Heart right ventricle (tissue), 16 donors: ENCODE results near the gene PLEKHA7. TPM values are rescaled to one million over a fixed set of nuclear protein-coding genes. Genes with fewer than 3 reads are reported as not detected.
"Not testable (repeated sequence)": the region's sequence is repeated elsewhere in the genome, so short reads cannot be mapped to it uniquely, and the experiment has no call there.

Source experiments
- ATAC-seq, 8 donors: fragments of 200-7000 bp; cut with Tn5 transposase; one replicate each; pipeline ENCODE4 v1.9.1; 2020; ENCODE audit warnings: mild to moderate bottlenecking in 8 of 8, moderate library complexity in 8 of 8, moderate number of reproducible peaks in 1 of 8
- DNase-seq, 2 donors: peaks; one replicate each; pipeline ENCODE4 v3.0.0-alpha.2; 2020
- H3K27ac ChIP-seq, 10 donors: fragments of 200-600 bp; sonication (generic) in 2 of 10; one replicate each; pipeline versions ENCODE4 v1.5.0 to v1.8.0; 2020 to 2022; ENCODE audit warnings: mild to moderate bottlenecking in 3 of 10
- H3K27me3 ChIP-seq, 7 donors: fragments of 200-600 bp; one replicate each; pipeline ENCODE4 v1.8.0; 2021 to 2022; ENCODE audit warnings: mild to moderate bottlenecking in 2 of 7
- H3K36me3 ChIP-seq, 9 donors: fragments of 200-600 bp; sonication (generic) in 1 of 9; one replicate each; pipeline versions ENCODE4 v1.5.0 to v1.8.0; 2020 to 2022; ENCODE audit warnings: mild to moderate bottlenecking in 2 of 9
- H3K4me1 ChIP-seq, 9 donors: fragments of 200-600 bp; sonication (generic) in 1 of 9; one replicate each; pipeline versions ENCODE4 v1.5.0 to v1.8.0; 2020 to 2022; ENCODE audit warnings: mild to moderate bottlenecking in 4 of 9
- H3K4me3 ChIP-seq, 10 donors: fragments of 200-600 bp; sonication (generic) in 2 of 10; one replicate each; pipeline versions ENCODE4 v1.5.0 to v1.8.0; 2020 to 2022; ENCODE audit warnings: mild to moderate bottlenecking in 7 of 10, moderate library complexity in 2 of 10
- H3K9me3 ChIP-seq, 11 donors: fragments of 200-600 bp in 10 of 11; sonication (generic) in 2 of 11; one replicate each; pipeline versions ENCODE4 v1.5.0 to v1.8.0; 2013 to 2022; ENCODE audit warnings: mild to moderate bottlenecking in 2 of 11, control low read depth in 1 of 11, moderate library complexity in 1 of 11
- WGBS, 2 donors: extraction: QIAGEN DNeasy Blood & Tissue Kit; methylation state at CpG; one replicate each; pipeline ENCODE4 v1.1.7; 2013; ENCODE audit warnings: inconsistent platforms in 1 of 2; 5-methylcytosine and 5-hydroxymethylcytosine counted together
- intact Hi-C, 10 donors: fragments of 100-400 bp; cut with DNase I; formaldehyde crosslinking; loops; one replicate each; pipeline versions ENCODE4 v1.11.1 to v1.14.2; 2022
- long read RNA-seq, 3 donors: library from polyadenylated mRNA; unstranded; transcript quantifications; one replicate each; pipeline ENCODE4 v2.0.0, GENCODE V29; 2020 to 2021
- polyA plus RNA-seq, 2 donors: library from polyadenylated mRNA; stranded (reverse); fragments of 200-250 nt; gene quantifications; one replicate each; pipeline ENCODE4 v1.2.3, GENCODE V29; 2013
- total RNA-seq, 10 donors: library from RNA; stranded (reverse); fragmentation: NEBNext Ultra II Directional in 3 of 10; extraction: Animal tissue kit (Norgen Biotek cat#: 25700) in 3 of 10; gene quantifications; one replicate each; pipeline versions ENCODE4 v1.2.1 to v1.2.4, GENCODE V29; 2021 to 2023
- TF ChIP-seq, protein P1 (sequence below), 9 donors: fragments of 200-600 bp; sonication (generic) in 2 of 9; IDR thresholded peaks; one replicate each; pipeline versions ENCODE4 v1.5.0 to v1.8.0; 2021 to 2022; ENCODE audit warnings: antibody characterized with exemption in 9 of 9, mild to moderate bottlenecking in 5 of 9, moderate library complexity in 1 of 9
- donor health status: Arrhythmogenic right ventricular cardiomyopathy.
- donor health status: ischemic (EF 13 %, LVEDD 7.1; RV severe dilation, severe dysfunction).
- donor health status: healthy with polysubstance abuse.
- donor health status: DM: no; HTN: yes; CAD: no.
- donor health status: DM: no; HTN: no; CAD: no.
- donor health status: ischemic (EF 25% LVEDD 6.9; RV normal size, moderate dysfunction).
- donor health status: ischemic (EF 25% LVEDD 5.7; RV mildly dilated, moderate dysfunction).
- donor health status: healthy.
- donor health status: DM: yes; HTN: yes; CAD: no.
- donor health status: Ischemic cardiomyopathy.
- donor health status: ischemic (EF 35%, LVEDD 5.7; RV mildly dilated, moderate dysfunction).
- donor health status: nonischemic (EF 11% LVEDD 7.7; RV severe dilation, severe dysfunction).
- donor health status: DM: yes; HTN: yes; CAD: no.
- donor health status: PGD.
- donor health status: ischemic (EF 29% LVEDD 5.4; RV normal size, mild dysfunction).
- donor health status: nonischemic (EF 23%, LVEDD 6.1; RV moderate dilation, normal function).

The PLEKHA7 gene, protein sequence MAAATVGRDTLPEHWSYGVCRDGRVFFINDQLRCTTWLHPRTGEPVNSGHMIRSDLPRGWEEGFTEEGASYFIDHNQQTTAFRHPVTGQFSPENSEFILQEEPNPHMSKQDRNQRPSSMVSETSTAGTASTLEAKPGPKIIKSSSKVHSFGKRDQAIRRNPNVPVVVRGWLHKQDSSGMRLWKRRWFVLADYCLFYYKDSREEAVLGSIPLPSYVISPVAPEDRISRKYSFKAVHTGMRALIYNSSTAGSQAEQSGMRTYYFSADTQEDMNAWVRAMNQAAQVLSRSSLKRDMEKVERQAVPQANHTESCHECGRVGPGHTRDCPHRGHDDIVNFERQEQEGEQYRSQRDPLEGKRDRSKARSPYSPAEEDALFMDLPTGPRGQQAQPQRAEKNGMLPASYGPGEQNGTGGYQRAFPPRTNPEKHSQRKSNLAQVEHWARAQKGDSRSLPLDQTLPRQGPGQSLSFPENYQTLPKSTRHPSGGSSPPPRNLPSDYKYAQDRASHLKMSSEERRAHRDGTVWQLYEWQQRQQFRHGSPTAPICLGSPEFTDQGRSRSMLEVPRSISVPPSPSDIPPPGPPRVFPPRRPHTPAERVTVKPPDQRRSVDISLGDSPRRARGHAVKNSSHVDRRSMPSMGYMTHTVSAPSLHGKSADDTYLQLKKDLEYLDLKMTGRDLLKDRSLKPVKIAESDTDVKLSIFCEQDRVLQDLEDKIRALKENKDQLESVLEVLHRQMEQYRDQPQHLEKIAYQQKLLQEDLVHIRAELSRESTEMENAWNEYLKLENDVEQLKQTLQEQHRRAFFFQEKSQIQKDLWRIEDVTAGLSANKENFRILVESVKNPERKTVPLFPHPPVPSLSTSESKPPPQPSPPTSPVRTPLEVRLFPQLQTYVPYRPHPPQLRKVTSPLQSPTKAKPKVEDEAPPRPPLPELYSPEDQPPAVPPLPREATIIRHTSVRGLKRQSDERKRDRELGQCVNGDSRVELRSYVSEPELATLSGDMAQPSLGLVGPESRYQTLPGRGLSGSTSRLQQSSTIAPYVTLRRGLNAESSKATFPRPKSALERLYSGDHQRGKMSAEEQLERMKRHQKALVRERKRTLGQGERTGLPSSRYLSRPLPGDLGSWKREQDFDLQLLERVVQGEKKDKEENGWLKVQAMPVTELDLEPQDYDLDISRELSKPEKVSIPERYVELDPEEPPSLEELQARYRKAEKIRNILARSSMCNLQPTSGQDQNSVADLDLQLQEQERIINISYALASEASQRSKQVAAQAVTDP
- total RNA-seq (10 to 100 TPM; 15.6 to 46.9 (median 24.0) TPM), polyA plus RNA-seq (10 to 100 TPM; 15.3 to 34.0 TPM)
- long read RNA-seq, donor 1, partial matches to known transcripts: 7 of 22 reads
- long read RNA-seq, donor 1, other reads (novel, unspliced or antisense): 14 of 22 reads
- long read RNA-seq, donor 2, partial matches to known transcripts: 8 of 15 reads
- long read RNA-seq, donor 2, other reads (novel, unspliced or antisense): 4 of 15 reads
- long read RNA-seq, donor 3, partial matches to known transcripts: 21 of 32 reads
- long read RNA-seq, donor 3, other reads (novel, unspliced or antisense): 8 of 32 reads

DNA sequence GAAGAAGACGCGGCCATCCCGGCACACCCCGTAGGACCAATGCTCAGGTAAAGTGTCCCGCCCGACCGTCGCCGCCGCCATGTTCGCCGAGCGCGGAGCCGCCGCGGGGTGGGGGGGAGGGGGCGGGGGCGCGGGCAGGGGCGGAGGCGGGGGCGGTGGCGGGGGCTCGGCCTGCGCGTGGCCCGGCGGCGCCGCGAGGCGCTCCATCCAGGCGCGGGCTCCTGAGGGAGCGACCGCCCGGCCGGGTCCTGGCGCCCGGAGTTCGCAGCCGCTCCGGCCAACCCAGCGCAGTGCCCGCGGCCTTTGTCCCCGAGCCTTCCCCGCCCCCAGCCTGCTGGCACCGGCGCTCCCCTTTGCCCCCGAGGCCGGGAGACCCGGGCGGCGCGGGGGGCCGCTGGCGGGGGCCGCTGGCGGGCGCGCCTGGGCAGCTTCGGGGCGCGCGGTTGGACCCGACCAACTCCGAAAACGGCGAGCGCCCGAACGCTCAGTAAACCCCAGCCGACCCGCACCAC lies at the start of gene PLEKHA7:
PLEKHA7 (minus strand) TSS at position 94 of the 512 bp plus-strand sequence; CDS start at position 81, 13 bp downstream.
- H3K9me3 ChIP-seq: no peaks in the 10 kb centered on the region
- peak within 1 kb of the TSS in 3 of 10 donors; percentile 14 to 48 (median 28) for H3K27ac ChIP-seq
- no peak for DNase-seq
- H3K4me1 ChIP-seq: peaks cover 0 to 19% (median 11%) of the 10 kb centered on the region in 9 donors
- H3K4me3 ChIP-seq: peak within 1 kb of the TSS; percentile 54 to 98 (median 68)
- H3K36me3 ChIP-seq: no peaks in the 10 kb centered on the region
- intact Hi-C loops: loop anchor here in 2 of 10 donors (10.0 kb wide), 1 partner anchor 50 kb away; no protein-coding TSS in a partner anchor
- TF ChIP-seq, protein P1, sequence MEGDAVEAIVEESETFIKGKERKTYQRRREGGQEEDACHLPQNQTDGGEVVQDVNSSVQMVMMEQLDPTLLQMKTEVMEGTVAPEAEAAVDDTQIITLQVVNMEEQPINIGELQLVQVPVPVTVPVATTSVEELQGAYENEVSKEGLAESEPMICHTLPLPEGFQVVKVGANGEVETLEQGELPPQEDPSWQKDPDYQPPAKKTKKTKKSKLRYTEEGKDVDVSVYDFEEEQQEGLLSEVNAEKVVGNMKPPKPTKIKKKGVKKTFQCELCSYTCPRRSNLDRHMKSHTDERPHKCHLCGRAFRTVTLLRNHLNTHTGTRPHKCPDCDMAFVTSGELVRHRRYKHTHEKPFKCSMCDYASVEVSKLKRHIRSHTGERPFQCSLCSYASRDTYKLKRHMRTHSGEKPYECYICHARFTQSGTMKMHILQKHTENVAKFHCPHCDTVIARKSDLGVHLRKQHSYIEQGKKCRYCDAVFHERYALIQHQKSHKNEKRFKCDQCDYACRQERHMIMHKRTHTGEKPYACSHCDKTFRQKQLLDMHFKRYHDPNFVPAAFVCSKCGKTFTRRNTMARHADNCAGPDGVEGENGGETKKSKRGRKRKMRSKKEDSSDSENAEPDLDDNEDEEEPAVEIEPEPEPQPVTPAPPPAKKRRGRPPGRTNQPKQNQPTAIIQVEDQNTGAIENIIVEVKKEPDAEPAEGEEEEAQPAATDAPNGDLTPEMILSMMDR (IDR thresholded peaks at IDR 0.05): no peak
- peak in 2 of 8 donors; percentile 18 to 27 for ATAC-seq
- peaks cover 0 to 54% (median 0%) of the 10 kb centered on the region in 7 donors for H3K27me3 ChIP-seq
- WGBS, 2 donors: 0% methylated on average over 31 to 60 of the region's 76 CpGs

- WGBS, 2 donors: 72 to 76% methylated on average over 4 of the region's 4 CpGs
- Histone ChIP-seq H3K27ac (no peak overlapping the region), H3K9me3 (no peaks in the 10 kb centered on the region), H3K27me3 (no peaks in the 10 kb centered on the region), H3K4me1 (no peaks in the 10 kb centered on the region), H3K36me3 (no peaks in the 10 kb centered on the region), H3K4me3 (no peak overlapping the region)
- TF ChIP-seq, protein P1 (IDR thresholded peaks at IDR 0.05): peak; percentile 53 to 89 (median 81)
- ATAC-seq: peak; percentile 72 to 96 (median 91)
- peak; percentile 55 to 72 for DNase-seq
- intact Hi-C loops: loop anchor here (1.0 to 10.0 kb wide), 10 partner anchors 49 to 279 kb away; partner anchors contain the start of gene PLEKHA7 (in 2 of the 10)
Measured at GRCh38 chr11:17063171-17064002, 49.2 kb upstream of the PLEKHA7 start.

DNA sequence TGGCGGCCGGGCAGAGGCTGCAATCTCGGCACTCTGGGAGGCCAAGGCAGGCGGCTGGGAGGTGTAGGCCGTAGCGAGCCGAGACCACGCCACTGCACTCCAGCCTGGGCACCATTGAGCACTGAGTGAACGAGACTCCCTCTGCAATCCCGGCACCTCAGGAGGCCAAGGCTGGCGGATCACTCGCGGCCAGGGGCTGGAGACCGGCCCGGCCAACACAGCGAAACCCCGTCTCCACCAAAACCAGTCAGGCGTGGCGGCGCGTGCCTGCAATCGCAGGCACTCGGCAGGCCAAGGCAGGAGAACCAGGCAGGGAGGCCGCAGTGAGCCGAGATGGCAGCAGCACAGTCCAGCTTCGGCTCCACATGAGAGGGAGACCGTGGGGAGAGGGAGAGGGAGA lies 36.9 kb upstream of the PLEKHA7 start:
- H3K27ac ChIP-seq, DNase-seq, ATAC-seq, H3K9me3 ChIP-seq, intact Hi-C loops, H3K4me1 ChIP-seq, H3K36me3 ChIP-seq, H3K27me3 ChIP-seq, H3K4me3 ChIP-seq: not testable (repeated sequence)
- WGBS, 2 donors: 98% methylated on average over 19 to 23 of the region's 27 CpGs

DNA sequence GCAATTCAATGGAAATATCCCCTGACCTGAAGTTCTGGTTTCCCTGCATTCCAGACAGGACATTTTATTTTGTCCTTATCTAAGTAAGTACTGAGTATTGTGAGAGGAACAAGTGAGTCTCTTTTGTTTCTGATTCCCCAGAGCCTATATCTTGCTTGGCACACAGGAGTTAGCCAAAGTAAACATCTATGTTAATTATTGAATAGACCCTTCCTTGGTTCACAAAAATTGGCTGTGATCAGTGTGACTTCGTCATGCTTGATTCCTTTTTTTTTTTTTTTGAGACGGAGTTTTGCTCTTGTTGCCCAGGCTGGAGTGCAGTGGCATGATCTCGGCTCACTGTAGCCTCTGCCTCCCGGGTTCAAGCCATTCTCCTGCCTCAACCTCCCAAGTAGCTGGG lies 34.3 kb upstream of the PLEKHA7 start:
- H3K4me1 ChIP-seq, H3K9me3 ChIP-seq, H3K36me3 ChIP-seq, H3K27me3 ChIP-seq, H3K27ac ChIP-seq, H3K4me3 ChIP-seq, intact Hi-C loops, ATAC-seq, DNase-seq: not testable (repeated sequence)
- WGBS, 2 donors: 71 to 86% methylated on average over 4 of the region's 4 CpGs
